Right atrium auricular region (tissue), 2 donors: ENCODE data around the gene UBR4. TPM values are rescaled to one million over a fixed set of nuclear protein-coding genes. Genes with fewer than 3 reads are reported as not detected.

ENCODE experiments used
- DNase-seq: peaks from one replicate; pipeline ENCODE4 v3.0.0-alpha.2; 2019; ENCODE audit warnings: low spot score
- H3K27ac ChIP-seq, 2 donors: fragments of 200-600 bp; sonication (generic); 1 replicate in 1 of 2; 2 replicates in 1 of 2; pipeline ENCODE4 v1.5.1; 2016 to 2019
- H3K27me3 ChIP-seq, 2 donors: fragments of 200-600 bp; sonication (generic); one replicate each; pipeline versions ENCODE4 v1.5.1 to v1.6.0; 2017 to 2019
- H3K36me3 ChIP-seq: fragments of 200-600 bp; sonication (generic); one replicate; pipeline ENCODE4 v1.5.1; 2016
- H3K4me1 ChIP-seq, 2 donors: fragments of 200-600 bp; sonication (generic); one replicate each; pipeline versions ENCODE4 v1.5.1 to v1.6.0; 2017 to 2019
- H3K4me3 ChIP-seq, 2 donors: fragments of 200-600 bp; sonication (generic); 1 replicate in 1 of 2; 2 replicates in 1 of 2; pipeline ENCODE4 v1.5.1; 2017 to 2019; ENCODE audit warnings: mild to moderate bottlenecking in 1 of 2, moderate library complexity in 1 of 2
- H3K9me3 ChIP-seq, 2 donors: fragments of 200-600 bp; sonication (generic); one replicate each; pipeline ENCODE4 v1.5.1; 2019
- total RNA-seq, 2 donors: library from RNA; depleted of rRNA; stranded (reverse); fragments of >200 nt; gene quantifications; one replicate each; pipeline ENCODE4 v1.1.0, GENCODE V29; 2016
- TF ChIP-seq, protein P1 (sequence below), 2 donors: fragments of 200-600 bp; sonication (generic); IDR thresholded peaks; one replicate each; pipeline ENCODE4 v1.5.1; 2019; ENCODE audit warnings: antibody characterized with exemption in 2 of 2

UBR4 gene
- total RNA-seq, 2 donors from 2014 or later, result 75.1 to 88.0 TPM

DNA sequence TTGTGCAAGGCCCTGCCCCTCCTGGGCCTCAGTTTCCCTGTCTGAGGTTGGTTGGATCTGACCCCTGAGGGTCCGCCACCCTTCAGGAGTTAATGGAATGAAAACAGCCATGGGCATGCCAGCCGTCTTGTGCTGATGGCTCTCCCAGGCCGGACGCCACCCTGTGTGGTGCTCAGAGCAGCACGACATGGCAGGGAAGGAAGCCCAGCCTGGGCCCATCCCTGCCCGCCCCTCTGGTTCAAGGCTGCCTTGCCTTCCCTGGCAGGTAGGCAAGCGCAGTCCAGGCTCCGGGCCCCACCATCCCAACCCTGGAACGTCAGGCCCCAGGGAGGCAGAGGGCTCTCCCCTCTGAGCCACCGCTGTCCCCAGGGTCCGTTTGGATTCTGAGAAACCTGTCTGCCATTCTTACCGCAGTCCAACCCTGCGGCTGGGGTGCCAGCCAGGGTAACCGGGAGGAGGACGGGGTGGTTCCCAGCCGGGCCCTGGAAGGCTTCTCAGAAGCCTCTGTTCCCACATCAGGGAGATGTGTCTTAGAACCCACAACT lies 145.1 kb downstream of the UBR4 start:
- Histone ChIP-seq H3K36me3 (no peaks in the 10 kb centered on the region), H3K27ac (no peak overlapping the region), H3K4me3 (no peak overlapping the region), H3K4me1 (peaks cover 0 to 29% of the 10 kb centered on the region in 2 donors), H3K27me3 (no peaks in the 10 kb centered on the region), H3K9me3 (no peaks in the 10 kb centered on the region)
- TF ChIP-seq, protein P1, sequence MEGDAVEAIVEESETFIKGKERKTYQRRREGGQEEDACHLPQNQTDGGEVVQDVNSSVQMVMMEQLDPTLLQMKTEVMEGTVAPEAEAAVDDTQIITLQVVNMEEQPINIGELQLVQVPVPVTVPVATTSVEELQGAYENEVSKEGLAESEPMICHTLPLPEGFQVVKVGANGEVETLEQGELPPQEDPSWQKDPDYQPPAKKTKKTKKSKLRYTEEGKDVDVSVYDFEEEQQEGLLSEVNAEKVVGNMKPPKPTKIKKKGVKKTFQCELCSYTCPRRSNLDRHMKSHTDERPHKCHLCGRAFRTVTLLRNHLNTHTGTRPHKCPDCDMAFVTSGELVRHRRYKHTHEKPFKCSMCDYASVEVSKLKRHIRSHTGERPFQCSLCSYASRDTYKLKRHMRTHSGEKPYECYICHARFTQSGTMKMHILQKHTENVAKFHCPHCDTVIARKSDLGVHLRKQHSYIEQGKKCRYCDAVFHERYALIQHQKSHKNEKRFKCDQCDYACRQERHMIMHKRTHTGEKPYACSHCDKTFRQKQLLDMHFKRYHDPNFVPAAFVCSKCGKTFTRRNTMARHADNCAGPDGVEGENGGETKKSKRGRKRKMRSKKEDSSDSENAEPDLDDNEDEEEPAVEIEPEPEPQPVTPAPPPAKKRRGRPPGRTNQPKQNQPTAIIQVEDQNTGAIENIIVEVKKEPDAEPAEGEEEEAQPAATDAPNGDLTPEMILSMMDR (IDR thresholded peaks at IDR 0.05), result no peak
- no peak for DNase-seq

DNA sequence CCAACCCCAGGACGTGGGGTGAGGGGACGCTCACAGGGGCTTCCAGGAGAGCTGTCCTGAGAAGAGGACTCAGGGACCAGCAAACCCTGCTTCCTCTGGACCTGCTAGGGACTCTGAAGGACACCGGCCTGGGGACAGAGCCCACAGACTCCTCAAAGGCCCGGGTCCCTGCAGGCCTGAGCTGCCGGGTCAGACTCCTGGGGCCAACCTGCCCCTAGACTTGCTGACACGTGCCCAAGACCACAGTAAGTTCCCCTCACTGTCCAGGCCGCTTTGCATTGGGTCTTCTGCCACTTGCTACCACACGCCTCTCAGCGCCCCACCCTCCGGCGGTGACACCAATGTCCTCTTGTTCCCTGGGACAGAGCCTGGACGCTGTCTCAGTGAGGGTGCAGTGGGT lies 146.9 kb downstream of the UBR4 start:
- DNase-seq, result no peak
- peaks cover 0 to 16% of the 10 kb centered on the region in 2 donors for H3K4me1 ChIP-seq
- H3K36me3 ChIP-seq, result no peaks in the 10 kb centered on the region
- TF ChIP-seq, protein P1 (IDR thresholded peaks at IDR 0.05), result no peak
- H3K4me3 ChIP-seq, result no peak overlapping the region
- H3K9me3 ChIP-seq, result no peaks in the 10 kb centered on the region
- H3K27ac ChIP-seq, result no peak overlapping the region
- no peaks in the 10 kb centered on the region for H3K27me3 ChIP-seq

DNA sequence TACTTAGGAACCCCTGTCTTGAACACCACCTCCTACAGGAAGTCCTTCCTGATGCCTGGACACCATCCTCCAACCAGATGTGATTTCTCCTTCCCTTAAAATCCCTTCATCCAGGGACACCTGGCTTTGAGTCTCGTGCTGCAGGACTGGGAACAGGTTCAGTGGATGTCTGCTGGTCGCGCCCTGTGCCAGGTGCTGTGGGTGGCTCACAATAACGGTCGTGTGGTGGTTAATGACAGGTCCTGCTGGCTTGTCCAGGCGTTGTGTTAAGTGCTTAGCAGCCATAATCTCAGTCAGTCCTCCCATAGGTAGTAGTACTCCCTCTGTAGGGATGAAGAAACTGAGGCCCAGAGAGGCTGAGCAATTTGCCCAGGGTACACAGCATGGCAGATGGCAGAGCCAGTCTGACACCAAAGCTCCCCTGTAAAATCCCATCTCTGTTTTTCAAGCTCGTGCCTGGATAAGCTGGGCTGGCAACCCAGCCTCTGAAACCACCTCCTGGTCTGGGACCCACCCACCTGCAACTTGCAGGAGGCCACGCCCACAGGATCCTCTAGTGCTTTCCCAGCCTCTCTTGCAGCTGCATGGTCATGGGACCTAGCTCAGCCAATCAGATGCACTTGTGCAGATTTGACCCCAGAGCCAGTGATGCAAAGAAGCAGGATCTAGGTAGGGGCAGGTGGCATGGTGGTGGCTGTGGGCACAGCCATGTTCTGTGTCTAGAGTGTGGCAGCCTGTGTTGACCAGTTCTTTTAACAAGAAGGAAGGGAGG lies 147.6 kb downstream of the UBR4 start:
- TF ChIP-seq, protein P1 (IDR thresholded peaks at IDR 0.05), result no peak
- Histone ChIP-seq H3K4me1 (peaks cover 0 to 10% of the 10 kb centered on the region in 2 donors), H3K36me3 (no peaks in the 10 kb centered on the region), H3K9me3 (no peaks in the 10 kb centered on the region), H3K4me3 (no peak overlapping the region), H3K27me3 (no peaks in the 10 kb centered on the region), H3K27ac (no peak overlapping the region)
- DNase-seq, result no peak

DNA sequence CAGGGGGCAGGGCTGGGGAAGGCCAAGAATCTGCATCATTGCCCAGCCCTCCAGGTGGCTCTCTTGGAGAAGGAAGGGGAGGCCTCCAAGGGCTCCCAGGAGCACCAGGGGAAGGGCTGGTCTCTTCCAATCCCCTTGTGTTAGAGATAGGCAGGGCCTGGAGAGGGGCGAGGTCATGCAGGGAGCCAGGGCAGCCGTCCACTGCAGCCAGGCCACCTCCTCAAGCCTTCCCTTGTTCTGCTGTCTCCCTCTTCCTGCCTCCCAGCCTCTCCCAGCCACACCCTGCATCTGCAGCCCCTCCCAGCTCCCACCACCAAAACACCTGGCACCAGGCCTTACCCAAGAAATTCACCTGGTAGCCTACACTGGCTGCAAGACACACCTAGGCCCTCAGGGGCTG lies 148.3 kb downstream of the UBR4 start:
- peaks cover 0 to 3% of the 10 kb centered on the region in 2 donors for H3K4me1 ChIP-seq
- no peaks in the 10 kb centered on the region for H3K36me3 ChIP-seq
- TF ChIP-seq, protein P1 (IDR thresholded peaks at IDR 0.05), result no peak
- H3K4me3 ChIP-seq, result no peak overlapping the region
- no peaks in the 10 kb centered on the region for H3K9me3 ChIP-seq
- no peaks in the 10 kb centered on the region for H3K27me3 ChIP-seq
- DNase-seq, result no peak
- no peak overlapping the region for H3K27ac ChIP-seq

DNA sequence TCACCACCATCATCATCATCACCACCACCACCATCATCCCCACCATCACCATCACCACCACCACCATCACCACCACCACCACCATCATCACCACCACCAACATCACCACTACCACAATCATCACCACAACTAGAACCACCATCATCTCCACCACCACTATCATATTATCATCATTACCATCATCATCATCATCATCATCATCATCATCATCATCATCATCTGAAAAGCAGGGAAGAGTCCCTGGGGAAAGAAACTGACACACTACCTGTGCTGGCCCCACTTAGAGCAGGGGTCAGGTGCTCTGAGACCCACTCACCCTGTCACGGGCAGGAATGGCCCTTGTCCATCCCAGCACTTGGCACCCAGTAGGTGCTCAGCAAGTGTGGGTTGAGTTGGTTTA lies 148.7 kb downstream of the UBR4 start:
- Histone ChIP-seq H3K4me1 (no peaks in the 10 kb centered on the region), H3K9me3 (no peaks in the 10 kb centered on the region)
- DNase-seq, result no peak

More for the DNA sequence above, 148.7 kb downstream of the UBR4 start:
- Histone ChIP-seq H3K36me3 (no peaks in the 10 kb centered on the region), H3K27me3 (no peaks in the 10 kb centered on the region), H3K4me3 (no peak overlapping the region), H3K27ac (no peak overlapping the region)
- TF ChIP-seq, protein P1 (IDR thresholded peaks at IDR 0.05), result no peak
